MV-4-11 (cell line): ENCODE data around the gene EPOP.

ENCODE experiments used
- DNase-seq: peaks from one replicate; lab custom pipeline; 2025; lab: John Stamatoyannopoulos, UW

Gene EPOP

GRCh38 chr17:38674749-38675615 is at the start of gene EPOP:
Gene EPOP, minus strand, starts transcription at chr17:38674957. Its CDS starts 462 bp downstream, at chr17:38674495.
- peak; percentile 67 for DNase-seq

GRCh38 chr17:38721802-38722201 is 47.0 kb upstream of the EPOP start:
- no peak for DNase-seq

GRCh38 chr17:38720941-38721340 is 46.2 kb upstream of the EPOP start:
- no peak for DNase-seq

DNA sequence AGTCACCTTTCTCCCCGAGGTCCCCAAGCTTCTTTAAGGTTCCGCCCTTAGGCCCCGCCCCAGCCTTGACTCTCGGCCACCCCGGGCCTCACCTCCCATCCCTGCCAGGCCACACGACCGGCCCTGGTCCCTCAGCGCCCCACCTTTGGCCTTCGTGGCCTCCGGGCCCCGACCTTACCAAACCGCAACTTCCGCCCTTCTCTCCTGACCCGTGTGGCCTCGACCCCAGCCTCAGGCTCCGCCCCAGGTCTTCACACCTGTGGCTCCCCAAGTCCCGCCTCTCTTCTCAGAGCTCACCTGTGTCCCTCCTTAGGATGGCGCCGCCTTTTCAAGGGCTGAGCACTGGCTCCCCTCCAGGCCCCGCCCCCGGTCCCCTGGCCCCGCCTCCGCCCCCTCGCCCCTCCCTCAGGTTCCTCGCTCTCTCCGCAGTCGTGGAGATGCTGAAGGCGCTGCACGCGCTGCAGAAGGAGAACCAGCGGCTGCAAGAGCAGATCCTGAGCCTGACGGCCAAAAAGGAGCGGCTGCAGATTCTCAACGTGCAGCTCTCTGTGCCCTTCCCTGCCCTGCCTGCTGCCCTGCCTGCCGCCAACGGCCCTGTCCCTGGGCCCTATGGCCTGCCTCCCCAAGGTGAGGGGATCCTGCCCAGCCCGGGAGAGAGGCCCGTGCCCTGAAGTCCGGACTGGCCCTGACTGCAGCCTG is 45.3 kb upstream of the EPOP start:
- no peak for DNase-seq

DNA sequence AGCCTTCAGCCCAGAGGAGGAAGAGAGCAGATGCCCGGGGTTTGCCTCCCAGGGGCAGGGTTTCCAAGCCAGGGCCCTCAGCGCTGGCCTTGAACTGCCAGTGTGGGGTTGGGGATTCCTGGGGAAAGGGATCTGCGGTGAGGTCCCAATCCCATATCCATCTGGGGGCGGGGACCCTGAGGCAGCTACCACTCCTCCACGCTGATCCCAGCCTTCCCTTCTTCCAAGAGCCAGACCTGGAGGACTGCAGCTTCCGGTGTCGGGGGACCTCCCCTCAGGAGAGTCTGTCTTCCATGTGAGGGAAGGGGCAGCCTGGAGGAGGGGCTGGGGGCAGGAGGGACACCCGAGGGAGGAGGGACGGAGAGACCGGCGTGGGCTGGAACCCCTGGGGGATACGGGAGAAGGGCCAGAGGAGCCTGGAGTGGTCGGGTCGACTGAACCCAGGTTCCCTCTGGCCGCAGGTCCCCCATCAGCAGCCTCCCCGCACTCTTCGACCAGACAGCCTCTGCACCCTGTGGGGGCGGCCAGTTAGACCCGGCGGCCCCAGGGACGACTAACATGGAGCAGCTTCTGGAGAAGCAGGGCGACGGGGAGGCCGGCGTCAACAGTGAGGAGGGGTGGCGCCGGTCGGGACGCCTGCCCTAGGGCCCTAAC is 44.7 kb upstream of the EPOP start:
- no peak for DNase-seq

DNA sequence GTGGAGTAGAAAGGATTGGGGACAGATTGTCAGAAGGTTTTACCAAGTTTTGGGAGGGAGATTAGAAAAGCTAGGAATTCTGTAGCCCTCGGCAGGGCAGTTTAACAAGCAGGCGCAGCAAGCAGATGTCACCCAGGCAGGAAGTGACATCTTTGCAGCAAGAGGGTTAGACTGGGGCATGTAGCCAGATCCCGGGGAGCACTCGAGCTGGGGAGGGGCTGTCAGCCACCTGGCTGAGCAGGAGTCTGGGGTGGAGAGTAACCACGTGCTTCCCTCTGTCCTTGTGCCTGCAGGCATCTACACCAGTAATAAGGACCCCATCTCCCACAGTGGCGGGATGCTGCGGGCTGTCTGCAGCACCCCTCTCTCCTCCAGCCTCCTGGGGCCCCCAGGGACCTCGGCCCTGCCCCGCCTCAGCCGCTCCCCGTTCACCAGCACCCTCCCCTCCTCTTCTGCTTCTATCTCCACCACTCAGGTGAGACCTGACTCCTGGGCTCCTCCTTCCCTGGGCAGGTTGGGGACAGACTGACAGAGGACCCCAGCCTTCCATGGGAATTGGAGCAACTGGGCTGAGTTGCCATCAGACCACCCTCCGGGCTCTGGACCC is 42.5 kb upstream of the EPOP start:
- no peak for DNase-seq

- DNase-seq = no peak
Observed at GRCh38 chr17:38716368-38717005, 41.7 kb upstream of the EPOP start.

GRCh38 chr17:38715216-38715943 is 40.6 kb upstream of the EPOP start:
- DNase-seq = no peak

DNA sequence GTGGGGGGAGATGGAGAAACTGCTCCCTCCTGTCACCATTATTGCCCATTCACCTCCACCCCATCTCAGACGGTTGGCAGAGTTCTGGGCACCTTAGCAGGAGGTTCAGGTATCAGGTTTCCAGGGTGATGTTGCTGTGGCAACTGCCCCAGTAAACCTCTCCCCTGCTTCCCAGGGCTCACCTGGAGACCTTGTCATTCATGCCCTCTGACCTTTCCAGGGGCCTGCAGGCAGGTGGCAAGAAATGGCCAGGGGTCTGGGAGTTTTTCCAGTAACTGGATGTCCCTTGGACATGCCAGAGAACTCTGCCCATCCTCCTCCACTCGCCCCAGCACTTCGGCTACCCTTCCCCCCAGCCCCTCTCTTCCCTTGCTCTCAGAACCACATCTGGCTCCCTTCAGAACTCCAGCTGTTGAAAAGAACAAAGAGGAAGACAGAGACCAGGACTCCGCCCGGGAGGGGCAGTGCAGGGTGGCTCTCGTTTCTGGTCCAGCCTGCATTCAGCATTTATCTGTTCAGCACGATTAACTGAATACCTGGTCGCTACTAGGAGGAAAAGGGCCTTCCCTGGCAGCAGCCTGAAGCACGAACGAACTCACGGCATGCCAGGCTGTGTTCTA is 38.8 kb upstream of the EPOP start:
- DNase-seq = no peak

DNA sequence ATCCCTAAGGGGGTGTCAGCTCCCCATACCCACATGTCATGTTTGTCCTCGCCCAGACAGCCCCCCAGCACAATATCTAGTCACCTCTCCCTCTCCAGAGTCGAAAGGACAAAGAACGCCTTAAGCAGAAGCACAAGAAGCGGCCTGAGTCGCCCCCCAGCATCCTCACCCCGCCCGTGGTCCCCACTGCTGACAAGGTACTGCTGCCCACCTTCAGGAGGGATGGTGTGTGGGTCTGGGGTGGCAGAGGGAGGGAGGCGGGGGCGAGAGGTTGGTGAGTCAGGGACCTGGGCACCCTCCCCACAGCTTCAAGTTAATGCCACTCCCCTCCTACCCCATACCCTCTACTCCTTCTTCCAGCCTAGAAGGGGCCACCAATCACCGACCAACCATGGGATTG is 37.8 kb upstream of the EPOP start:
- DNase-seq = no peak

DNA sequence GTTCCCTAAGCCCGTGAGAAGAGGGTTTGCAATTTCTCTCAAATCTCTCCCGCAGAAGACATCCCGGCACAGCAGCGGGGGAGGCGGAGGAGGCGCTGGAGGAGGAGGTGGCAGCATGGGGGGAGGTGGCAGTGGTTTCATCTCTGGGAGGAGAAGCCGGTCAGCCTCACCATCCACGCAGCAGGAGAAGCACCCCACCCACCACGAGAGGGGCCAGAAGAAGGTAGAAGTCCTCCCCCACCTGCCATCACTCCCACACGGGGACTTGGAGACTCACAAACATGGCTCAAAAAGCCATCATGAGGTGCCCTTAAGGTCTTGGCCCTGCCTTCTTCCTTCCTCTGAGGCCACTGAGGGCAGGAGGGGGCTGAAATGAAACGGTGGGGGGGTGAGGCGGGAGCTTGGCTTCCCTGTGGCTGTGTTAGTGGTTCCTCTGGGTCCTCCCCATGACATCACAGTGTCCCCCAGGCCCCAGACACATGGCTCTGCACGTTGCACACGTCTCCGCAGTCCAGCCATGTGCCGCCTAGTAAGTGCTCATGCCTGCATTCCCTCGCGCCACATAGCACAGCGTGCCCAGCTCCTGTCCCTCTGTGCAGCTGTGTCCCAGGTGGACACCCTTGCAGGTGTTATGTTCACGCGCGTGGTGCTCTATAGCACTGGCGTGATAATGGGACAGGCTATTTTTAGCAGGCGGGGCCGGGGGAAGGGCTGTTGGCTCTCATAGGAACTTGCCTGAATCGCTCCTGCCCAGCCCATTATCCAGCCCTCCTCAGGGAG is 37.2 kb upstream of the EPOP start:
- DNase-seq = peak; percentile 16

DNA sequence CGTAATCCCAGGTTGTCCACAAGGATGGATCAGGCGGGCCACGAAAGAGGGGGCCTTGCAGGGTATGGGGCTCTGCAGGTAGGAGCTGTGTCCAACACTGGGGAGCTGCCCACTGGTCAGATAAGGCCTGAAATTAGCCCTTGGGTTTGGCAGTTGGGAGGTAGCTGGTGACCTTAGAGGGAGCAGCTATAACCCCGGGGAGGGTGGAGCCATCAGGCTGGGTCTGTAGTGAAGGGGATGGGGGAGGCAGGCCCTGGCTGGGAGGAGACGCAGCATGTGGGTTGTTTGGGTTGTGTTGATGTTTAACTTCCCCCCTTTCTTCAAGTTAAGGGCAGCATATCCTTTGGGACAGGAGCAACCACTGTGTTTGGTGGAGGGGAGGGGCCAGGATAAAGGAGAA is 36.2 kb upstream of the EPOP start:
- no peak for DNase-seq

GRCh38 chr17:38710604-38710962 is 35.8 kb upstream of the EPOP start:
- DNase-seq = no peak

DNA sequence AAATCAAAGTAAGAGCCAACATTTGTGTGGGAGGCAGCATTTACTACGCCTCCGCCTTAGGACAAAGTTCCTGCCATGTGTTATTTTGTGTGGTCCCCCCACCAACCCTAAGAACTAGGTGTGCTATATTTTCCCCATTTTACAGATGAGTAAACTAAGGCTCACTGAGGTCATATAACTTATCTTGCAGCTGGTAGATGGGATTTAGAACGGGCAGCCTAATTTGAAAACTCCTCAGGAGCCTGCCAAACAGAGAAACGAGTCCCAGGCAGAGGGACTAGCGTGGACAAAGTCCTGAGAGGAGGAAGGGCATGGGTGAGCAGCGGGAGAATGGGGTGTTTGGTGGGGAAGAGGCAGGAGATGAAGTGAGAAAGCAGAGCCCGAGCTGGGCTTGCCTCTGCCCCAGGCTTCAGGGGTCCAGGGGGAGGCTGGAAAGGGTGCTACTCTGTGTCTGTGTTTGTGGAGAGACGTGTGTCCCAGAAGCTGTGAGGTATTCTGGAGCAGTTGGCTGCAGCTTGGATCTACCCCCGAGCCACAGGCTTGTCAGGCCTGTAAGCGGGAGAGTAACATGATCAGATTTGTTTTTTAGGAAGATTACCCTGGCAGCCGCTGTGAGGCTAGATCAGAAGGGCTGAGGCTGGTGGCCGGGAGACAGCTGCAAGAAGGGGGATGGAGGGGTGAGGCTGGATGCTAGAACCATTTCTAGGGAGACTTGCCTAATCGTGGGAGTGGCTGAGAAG is 35.3 kb upstream of the EPOP start:
- DNase-seq = no peak

DNA sequence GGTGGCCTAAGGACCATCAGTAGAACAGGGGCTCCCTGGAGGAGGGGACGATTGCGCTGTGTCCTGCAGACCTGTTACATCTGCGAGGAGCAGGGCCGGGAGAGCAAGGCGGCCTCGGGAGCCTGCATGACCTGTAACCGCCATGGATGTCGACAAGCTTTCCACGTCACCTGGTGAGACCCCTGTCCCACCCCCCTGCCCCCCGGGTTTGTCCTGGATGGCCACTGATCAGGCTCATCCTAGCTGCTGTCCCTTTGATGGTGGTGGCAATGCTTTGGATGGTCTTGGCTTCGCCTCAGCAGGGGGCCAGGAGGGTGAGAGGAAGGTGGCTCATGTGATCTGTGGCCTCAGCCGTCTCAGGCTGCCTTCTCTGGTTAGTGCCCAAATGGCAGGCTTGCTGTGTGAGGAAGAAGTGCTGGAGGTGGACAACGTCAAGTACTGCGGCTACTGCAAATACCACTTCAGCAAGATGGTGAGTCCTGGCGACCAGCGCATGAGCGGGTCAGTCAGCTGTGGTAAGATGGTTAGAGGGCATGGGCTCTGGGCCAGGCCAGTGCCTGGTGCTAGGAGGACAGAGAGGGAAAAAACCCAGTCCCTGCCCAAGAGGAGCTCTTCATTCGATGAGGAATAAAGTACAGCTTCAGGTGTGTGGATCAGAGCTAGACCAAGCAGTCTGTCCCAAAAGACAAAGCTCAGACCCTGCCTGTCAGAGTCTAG is 34.5 kb upstream of the EPOP start:
- no peak for DNase-seq

DNA sequence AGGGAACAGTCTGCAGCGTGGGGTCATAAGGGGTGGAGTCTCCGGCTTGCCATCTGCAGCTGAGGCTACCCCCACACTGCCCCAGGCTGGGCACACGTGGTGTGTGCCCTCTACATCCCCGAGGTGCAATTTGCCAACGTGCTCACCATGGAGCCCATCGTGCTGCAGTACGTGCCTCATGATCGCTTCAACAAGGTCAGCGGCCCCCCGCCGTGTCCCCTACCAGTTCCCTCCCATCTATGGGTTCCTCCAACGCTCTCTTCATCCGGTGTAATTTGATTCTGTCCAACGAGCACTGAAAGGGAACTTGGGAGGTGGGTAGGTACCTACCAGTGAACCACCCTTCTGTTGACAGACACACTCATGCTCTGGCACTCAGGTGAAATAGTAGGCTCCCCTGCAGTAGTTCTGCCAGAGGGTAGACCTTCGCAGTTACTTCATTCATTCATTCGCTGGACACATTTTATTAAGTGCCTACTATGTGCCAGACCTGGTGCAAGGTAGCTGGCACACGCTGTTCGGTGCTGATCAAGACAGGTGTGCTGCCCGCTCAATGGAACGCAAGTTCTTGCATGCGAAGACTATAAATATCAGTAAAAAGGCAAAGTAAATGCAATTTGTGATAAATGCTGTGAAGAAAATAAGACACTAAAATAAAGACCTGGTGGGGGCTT is 33.1 kb upstream of the EPOP start:
- DNase-seq = no peak

DNA sequence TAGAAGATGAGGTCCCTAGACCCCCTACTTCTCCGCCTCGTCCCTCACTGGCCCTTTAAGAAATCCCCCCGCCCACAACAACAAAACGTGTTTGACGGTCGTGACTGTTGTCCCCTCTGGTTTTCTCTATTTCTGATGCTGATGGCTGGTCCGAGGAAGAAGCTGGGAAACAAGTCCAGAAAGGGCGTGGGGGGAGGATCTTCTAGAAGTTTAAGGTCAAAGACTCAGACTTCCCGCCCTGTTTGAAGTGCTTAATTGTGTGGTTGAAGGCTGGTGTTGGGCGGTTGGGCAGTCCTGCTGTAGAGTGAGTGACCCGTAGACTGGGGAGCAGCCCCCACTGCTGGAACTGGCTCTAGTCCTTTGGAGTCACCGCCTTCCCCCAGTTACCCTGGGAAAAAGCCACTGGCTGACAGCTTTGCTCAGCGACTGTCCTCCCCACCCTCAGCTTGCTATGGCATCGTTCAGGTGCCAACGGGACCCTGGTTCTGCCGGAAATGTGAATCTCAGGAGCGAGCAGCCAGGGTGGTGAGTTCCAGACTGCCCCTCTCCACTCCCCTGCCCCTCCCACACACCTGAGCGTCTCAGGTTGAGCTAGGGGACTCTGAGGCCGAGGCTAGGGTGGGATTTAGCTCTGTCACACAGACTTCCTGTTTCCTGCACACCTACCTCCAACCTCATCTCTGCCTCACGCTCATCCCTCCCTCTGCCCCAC is 31.9 kb upstream of the EPOP start:
- DNase-seq = no peak
